HG02798 (cell line): ENCODE measurements around the gene BID.

ENCODE experiments used
- ATAC-seq: cut with Tn5 transposase; IDR thresholded peaks from one replicate; pipeline ENCODE4 v1.9.1; 2021; ENCODE audit warnings: mild to moderate bottlenecking; ENCODE audit not compliant: unreplicated experiment, poor library complexity

The BID gene

GRCh38 chr22:17774206-17774925, at the start of gene BID:
BID (minus strand) TSS chr22:17774469; CDS start chr22:17750116, 24,353 bp downstream.
- peak; percentile 39 for ATAC-seq

- ATAC-seq = no peak
Measured at GRCh38 chr22:17823964-17824363, 49.7 kb upstream of the BID start.

- ATAC-seq = no peak
Measured at GRCh38 chr22:17823226-17823625, 49.0 kb upstream of the BID start.

- no peak for ATAC-seq
Measured at GRCh38 chr22:17822087-17822486, 47.8 kb upstream of the BID start.

- ATAC-seq = no peak
Measured at GRCh38 chr22:17820879-17821439, 46.7 kb upstream of the BID start.

- ATAC-seq = no peak
Measured at GRCh38 chr22:17818649-17819048, 44.4 kb upstream of the BID start.

GRCh38 chr22:17818180-17818579, 43.9 kb upstream of the BID start:
- no peak for ATAC-seq

GRCh38 chr22:17817511-17818065, 43.3 kb upstream of the BID start:
- no peak for ATAC-seq

- no peak for ATAC-seq
Measured at GRCh38 chr22:17817079-17817478, 42.8 kb upstream of the BID start.

- no peak for ATAC-seq
Measured at GRCh38 chr22:17816649-17817048, 42.4 kb upstream of the BID start.

- no peak for ATAC-seq
Measured at GRCh38 chr22:17815703-17816254, 41.5 kb upstream of the BID start.

- ATAC-seq = no peak
Measured at GRCh38 chr22:17814830-17815229, 40.6 kb upstream of the BID start.

GRCh38 chr22:17814084-17814483, 39.8 kb upstream of the BID start:
- no peak for ATAC-seq

- no peak for ATAC-seq
Measured at GRCh38 chr22:17811119-17811518, 36.9 kb upstream of the BID start.

GRCh38 chr22:17810570-17811116, 36.4 kb upstream of the BID start:
- ATAC-seq = no peak

GRCh38 chr22:17808693-17809403, 34.6 kb upstream of the BID start:
- ATAC-seq = no peak

GRCh38 chr22:17807578-17808410, 33.5 kb upstream of the BID start:
- no peak for ATAC-seq

GRCh38 chr22:17807086-17807485, 32.8 kb upstream of the BID start:
- ATAC-seq = no peak

- no peak for ATAC-seq
Measured at GRCh38 chr22:17806437-17806836, 32.2 kb upstream of the BID start.
